HL-60/S4 treated with phorbol 12-myristate 13-acetate at 8.2 ng/mL for 4 days and 3 days (cell line): Measurements from ENCODE around the gene FNDC4.

ENCODE experiments used
- in situ Hi-C: fragments of 300-500 bp; cut with MboI; formaldehyde crosslinking; loops from 2 replicates; pipeline ENCODE4 v1.15.0; 2022; ENCODE audit warnings: low sequenced_read_pairs

Gene FNDC4

DNA sequence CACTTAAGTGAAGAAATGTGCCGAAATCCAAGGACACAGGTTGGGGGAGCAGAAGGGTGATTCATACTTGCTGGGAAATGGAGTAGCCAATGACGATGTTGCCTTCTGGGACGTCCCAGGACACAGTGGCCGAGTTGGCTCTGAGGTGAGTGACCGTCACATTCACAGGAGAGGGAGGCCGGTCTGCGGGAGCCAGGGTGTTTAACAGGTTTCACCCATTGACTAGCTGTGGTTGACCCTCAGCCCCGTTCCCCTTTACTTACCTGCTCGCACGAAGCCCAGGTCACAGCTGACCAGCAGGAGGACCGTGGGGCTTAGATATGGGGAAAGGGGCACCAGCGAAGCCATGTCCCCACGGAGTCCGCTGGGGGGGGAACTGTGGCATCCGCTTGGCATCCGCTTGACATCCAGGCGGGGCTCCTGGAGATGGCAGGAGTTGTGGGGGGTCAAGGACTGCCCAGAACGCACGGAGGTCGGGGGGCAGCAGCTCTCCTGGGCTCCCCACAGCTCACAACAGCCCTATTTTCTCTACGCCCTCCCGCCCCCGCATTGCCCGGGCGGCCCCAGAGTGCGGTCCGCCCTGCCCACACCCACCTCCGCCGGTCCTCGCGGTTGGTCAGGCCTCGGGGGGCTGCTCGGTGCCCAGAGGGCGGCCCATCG is 586 bp downstream of the FNDC4 start:
- in situ Hi-C loops = no loop called here

- in situ Hi-C loops = no loop called here
These were observed 1.1 kb downstream of the FNDC4 start for GRCh38 chr2:27493948-27494283.

DNA sequence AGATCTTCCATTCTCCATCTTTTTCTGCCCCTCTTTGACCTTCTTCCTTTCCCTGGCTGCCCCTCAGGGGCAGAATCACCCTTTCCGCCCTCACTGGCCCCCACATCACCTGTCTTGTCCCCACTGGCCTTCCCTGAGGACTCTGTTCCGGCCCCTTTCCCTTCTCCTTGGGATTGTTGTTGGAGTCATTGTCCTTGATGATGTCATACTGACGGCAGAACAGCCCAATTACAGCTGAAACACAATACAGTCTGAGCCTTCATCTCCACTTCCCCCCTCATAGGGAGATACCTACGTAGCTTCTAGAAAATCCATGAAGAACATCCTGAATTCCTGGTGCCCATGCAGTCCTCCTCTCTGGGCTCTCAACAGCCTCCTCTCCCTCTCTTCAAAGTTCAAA is 2.4 kb downstream of the FNDC4 start:
- in situ Hi-C loops = no loop called here

DNA sequence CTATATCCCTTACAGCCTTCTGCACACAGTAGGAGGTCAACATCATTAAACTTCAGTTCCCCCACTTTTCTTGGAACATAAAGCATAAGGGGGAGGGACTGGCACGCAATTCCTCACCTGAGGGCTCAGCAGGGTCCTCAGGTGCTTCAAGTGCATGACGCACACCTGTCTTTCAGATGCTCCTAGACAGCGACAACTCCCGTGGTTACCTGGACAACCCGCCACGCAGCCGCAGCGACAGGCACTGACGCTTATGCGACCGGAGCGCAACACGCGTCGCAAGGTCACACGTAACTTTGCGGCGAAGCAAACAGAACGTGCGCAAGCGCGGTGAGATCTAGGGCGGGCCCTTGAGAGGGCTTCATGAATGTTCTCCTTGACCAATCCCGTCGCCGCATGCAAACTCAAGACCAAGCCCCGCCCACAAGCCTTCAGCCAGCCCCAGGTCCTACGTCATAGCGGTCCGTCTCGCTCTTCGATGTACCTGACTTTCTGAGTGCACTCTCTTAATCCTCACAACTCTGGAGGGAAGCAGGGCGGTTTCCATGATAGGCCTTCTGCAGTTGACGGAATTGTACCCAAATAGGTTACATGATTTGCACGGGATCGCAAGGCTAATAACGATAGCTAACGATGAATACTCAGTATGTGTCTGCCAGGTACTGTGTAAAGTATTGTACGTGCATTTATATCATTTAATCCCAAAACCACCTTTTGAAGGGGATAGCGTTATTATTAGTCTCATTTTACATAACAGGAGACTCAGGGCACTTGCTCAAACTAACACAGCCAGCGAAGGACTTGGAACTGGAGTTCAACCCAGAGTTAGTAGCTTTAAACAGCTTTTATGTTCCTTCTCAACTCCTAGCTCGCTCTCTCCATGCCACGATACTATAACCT is 5.3 kb downstream of the FNDC4 start, which contains the start of gene IFT172:
Gene IFT172, minus strand, starts transcription at position 246 of the 900 bp plus-strand sequence. Its CDS starts 90 bp downstream, at position 156.
- in situ Hi-C loops = no loop called here

- in situ Hi-C loops = no loop called here
These were observed 5.9 kb downstream of the FNDC4 start for GRCh38 chr2:27489118-27489497.

DNA sequence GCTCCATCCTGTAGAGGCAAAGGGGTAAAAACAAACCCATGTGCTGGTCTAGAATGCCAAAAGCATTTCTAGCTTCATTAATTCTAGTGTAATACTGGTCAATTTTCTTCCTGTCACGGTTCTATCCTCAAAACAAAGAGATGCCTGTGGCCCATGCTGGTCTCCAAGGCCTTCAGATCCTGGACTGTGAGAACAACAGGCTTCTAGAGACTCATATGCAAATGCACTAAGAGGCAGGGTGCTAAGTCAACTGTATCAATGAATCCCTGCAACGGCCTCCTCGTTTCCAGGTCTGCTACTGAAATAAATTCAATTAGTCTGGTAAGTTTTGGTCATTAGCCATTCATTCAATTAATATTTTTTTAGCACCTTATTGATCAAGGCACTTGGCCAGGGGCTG is 9.5 kb downstream of the FNDC4 start:
- in situ Hi-C loops = no loop called here

- in situ Hi-C loops = no loop called here
These were observed 23.0 kb downstream of the FNDC4 start for GRCh38 chr2:27471961-27472360.

- in situ Hi-C loops = no loop called here
These were observed 30.6 kb downstream of the FNDC4 start for GRCh38 chr2:27464443-27464842.

GRCh38 chr2:27461118-27461517 is 33.9 kb downstream of the FNDC4 start:
- in situ Hi-C loops = no loop called here

- in situ Hi-C loops = no loop called here
These were observed 41.0 kb downstream of the FNDC4 start for GRCh38 chr2:27453968-27454367.

DNA sequence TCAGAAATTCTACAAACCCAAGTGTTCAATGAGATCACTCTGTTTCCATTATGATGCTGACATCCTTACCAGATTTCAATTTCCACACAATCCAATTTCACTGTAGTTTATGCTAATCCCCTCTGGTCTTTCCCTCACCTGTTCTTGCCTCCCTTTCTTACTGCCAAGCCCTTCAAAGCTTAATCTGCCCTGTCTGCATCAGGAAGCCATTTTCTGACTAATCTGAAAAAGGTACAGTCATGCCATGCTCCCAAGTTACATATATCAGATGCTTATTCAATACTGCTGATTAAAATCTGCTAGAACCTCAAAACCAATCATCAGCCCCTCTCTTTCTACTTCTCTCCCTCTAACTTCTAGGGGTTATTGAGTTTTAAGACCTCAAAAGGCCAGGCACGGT is 43.9 kb downstream of the FNDC4 start:
- in situ Hi-C loops = no loop called here

DNA sequence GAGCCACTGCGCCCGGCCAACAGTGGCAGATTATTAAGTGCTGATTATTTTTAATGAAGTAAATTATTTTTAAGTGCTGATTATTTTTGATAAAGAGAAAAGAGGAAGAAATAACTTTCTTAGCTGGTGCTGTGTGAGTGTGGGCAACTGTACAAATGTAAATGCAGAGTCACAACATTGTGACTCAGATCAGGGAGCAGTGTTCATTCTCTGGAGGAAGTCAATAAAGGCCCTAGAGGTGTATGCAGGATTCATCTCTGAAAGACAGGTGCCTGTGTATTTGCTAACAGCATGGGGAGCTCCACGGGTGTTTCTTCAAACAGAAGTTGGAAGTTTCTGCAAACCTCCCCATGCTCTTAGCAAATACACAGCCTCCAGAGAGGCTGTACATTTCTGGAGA is 46.6 kb downstream of the FNDC4 start:
- in situ Hi-C loops = no loop called here

DNA sequence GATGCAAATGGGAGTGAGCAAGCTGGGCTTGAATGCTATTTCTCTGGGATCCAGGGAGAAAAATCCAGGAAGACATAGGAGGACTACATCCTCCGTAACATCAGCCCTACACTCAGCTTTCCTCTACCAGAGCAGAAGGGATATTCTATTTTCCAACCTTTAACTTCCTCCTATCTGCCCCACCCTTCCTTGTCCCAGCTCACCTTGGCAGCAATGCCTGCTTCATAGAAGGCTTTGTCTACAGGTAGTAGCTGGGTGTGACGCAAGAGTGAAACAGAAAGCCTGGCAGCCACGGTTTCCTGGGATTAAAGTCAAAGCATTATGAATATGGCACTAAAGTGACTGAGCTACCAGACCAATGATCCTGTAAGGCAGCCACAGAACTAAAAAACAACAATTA is 48.9 kb downstream of the FNDC4 start:
- in situ Hi-C loops = no loop called here

GRCh38 chr2:27445615-27446014 is 49.4 kb downstream of the FNDC4 start:
- in situ Hi-C loops = no loop called here

DNA sequence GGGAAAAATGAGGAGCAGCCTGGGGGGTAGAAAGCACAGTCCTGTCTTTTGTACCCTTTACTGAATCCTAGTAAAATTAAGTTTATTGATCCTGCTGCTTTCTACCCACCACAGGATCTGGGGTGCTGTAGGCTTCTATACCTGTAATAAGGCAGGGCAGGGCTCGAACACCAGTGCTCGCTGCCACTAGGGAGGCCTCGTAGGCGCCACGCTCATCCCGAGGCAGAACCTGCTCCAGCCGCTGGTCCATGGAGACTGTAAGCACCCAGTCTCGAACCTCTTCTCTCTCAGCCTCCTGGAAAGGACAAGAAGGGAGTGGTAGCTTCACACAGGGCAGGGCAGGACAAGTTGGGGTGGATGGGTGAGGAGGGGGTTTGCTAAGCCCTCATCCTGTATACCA is 49.8 kb downstream of the FNDC4 start:
- in situ Hi-C loops = no loop called here

DNA sequence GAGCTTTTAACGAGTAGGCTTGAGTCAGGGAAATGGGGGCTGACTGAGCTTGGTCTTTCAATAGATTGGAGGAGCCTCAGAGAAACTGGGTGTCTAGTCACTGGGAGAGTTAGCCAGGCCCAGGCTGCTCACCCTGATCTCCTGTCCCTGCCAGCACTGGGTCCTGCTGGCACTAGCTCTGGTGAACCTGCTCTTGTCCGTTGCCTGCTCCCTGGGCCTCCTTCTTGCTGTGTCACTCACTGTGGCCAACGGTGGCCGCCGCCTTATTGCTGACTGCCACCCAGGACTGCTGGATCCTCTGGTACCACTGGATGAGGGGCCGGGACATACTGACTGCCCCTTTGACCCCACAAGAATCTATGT is 52.1 kb downstream of the FNDC4 start:
- in situ Hi-C loops = no loop called here

GRCh38 chr2:27441958-27442919 is 52.8 kb downstream of the FNDC4 start, which contains the start of gene KRTCAP3:
Gene KRTCAP3 (plus strand): TSS chr2:27442381. CDS start chr2:27442413, 32 bp downstream.
- in situ Hi-C loops = no loop called here
